HG03565 (cell line): Measurements from ENCODE around the gene SLC15A5.

Experiments used
- ATAC-seq: cut with Tn5 transposase; IDR thresholded peaks from one replicate; pipeline ENCODE4 v1.9.1; 2021; ENCODE audit warnings: mild to moderate bottlenecking, moderate library complexity; ENCODE audit not compliant: unreplicated experiment

The SLC15A5 gene, protein sequence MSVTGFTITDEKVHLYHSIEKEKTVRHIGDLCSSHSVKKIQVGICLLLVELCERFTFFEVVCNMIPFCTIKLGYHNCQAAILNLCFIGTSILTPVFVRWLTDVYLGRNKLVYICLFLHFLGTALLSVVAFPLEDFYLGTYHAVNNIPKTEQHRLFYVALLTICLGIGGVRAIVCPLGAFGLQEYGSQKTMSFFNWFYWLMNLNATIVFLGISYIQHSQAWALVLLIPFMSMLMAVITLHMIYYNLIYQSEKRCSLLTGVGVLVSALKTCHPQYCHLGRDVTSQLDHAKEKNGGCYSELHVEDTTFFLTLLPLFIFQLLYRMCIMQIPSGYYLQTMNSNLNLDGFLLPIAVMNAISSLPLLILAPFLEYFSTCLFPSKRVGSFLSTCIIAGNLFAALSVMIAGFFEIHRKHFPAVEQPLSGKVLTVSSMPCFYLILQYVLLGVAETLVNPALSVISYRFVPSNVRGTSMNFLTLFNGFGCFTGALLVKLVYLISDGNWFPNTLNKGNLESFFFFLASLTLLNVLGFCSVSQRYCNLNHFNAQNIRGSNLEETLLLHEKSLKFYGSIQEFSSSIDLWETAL

DNA sequence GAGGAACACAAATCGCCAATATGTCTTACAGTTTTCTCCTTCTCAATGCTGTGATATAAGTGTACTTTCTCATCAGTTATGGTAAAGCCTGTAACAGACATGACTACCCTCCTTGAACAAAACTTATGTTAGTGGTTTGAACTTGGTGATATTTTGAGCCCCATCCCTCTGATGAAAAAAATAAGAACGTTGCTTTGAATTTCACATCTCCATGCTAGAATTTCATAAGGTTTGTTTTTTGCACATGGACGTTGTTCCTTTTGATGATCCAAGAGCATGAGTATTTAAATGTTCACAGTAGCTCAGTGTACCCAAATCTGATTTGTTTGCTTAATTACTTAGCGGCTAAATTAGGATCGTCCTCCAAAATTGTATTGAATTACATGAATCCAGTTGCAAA is at the start of gene SLC15A5:
TSS of gene SLC15A5 (minus strand) at position 101 of the 400 bp plus-strand sequence. CDS start at position 101, 0 bp downstream.
- ATAC-seq: no peak

DNA sequence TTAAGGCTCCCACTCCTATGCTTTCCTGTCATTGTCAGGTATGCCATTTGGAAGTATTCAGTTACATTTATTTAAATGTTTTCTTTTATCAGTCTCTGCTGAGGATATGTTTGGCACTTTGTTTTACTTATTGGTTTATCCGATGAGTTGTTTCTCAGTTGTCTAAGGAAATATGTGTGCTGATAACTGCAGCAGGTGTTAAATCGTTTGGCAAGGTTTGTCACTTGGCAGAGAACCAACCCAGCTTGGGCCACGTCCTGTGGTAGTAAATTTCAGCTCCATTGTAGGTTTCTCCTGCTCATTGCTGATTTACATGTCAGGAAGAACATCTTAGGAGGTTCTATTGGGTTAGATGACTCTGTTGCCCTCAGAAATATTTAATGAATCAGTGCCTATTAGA is 47.9 kb upstream of the SLC15A5 start:
- no peak for ATAC-seq

DNA sequence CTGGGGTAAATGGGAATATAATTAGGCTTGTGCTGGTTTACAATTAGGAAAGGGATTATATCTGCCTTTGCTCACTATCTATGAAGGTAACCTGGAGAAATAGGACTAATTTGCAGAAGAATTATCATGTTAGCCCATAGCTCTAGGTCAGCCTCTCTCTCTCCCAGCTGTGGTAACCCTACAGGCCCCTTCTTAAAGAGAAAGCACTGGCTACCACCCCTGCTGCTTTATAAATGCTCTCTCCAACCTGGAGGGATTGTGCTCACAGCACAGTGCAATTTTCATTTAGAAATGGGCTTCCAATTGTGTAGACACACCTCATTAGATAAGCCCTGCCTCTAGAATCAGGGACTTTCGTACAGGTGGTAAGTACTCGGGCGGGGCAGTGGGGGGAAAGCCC is 47.3 kb upstream of the SLC15A5 start:
- ATAC-seq: no peak

DNA sequence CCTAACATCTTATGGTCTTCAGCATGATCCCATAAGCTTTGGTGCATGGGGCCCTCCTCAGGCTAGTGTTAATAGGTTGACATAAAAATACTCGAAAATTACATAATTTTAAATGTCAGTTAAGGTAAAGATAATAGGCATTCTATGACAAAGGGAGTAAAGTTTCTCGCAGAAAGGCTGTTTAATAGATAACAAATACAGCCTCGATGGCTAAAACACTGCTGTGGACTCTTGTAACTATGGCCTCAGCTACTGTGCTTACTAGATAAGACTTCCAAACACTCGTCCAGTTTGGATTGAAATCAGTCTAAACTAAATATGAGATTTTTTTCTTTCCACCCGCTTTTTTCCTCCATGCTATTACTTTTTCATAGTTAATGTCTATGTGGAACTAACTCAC is 46.8 kb upstream of the SLC15A5 start:
- no peak for ATAC-seq

DNA sequence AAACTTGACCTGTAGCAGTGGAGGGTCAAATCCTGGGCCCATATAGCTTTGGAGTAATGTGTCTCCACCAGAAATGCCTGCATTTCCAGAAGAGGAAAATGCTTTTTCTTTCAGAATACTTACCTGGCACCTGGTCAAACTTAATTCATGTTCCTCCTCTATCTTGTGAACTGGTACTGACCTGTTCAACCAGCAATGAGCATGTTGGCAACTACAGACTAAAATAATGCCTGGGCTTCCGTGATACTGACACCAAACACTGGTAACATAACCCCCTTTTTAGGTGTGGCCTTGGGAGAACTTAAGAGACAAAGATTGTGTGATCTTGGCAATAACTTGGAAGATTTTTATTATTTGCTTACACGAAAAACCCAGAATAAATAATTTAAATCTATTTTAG is 46.2 kb upstream of the SLC15A5 start:
- ATAC-seq: no peak

DNA sequence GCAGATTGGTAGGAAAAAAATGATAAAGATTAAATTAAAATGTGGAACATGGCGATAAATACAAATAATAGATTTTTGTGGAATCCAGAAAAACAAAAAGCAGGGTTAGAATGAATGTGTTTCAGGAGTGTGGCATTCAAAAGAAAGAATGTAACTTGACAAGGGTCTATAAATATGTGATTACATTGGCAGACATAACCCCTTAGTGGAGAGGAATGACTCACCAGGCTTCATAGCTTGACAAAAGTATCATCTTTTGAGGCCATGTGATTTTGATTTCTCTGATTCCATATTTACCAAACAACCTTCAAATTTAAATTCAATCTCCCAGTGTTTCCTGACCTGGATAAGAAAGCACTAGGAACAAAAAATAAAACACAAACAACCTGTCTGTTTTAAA is 45.5 kb upstream of the SLC15A5 start:
- no peak for ATAC-seq

DNA sequence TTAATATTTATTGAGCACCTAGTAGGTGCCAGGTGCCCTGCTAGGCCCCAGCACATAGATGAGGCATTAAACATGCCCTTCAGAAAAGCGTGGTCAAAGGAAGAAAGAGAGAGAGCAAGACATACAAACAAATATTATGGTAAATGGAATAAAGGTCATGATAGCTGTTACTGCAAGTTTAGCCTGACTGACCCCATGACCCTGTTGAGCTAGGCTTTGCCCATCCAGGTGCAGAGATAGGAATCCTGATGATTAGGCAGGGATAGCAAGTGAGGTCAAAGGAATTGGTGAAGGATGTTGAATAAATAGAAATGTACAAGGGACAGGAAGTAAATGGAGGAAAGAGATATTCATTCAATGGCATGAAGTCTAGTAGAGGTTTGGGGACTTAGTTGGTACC is 33.4 kb upstream of the SLC15A5 start:
- no peak for ATAC-seq

DNA sequence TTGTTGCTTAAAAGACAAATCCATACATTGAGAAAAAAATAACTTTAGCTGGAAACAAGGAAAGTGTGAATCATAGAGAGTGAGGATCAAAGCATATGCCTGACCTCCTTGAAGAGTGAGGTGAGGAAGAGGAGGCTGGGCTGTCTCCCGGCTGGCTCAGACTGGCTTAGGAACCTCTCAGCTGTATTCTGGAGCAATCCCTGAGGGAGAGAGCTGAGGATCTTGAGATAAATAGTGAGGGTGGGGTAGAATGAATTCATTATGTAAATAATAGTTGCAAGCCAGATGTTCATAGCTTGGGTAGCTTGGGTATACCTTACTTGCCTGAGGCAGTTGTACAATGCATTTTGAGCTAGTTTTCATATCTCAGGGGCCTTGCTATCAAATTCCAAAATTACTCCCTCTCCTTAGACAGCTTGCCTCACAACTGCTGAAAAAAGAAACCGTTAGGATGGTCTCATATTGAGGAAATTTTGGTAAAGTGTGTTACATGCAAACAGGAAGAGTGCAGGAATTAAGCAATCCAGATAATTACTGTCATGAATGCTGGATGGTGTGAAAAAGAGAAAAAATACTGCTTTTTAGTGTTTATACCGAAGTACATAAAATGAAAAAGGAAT is 30.5 kb upstream of the SLC15A5 start:
- no peak for ATAC-seq

DNA sequence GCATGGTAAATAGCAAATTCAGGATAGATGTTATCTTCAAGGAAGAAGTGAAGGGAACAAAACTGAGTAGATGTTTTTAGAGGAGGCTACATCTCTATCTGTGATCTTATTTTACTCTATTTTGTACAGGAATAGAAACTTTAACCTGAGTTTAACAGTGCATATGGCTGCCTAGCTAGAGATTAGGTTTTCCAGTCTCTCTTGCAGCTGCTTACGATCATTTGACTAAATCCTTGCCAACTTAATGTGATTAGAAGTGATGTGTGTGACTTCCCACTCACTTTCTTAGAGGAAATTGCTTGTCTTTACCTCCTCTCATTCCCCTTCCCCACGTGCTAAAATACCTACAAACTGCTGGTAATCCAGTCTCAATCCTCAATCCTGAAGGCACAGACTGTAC is 26.5 kb upstream of the SLC15A5 start:
- ATAC-seq: no peak

DNA sequence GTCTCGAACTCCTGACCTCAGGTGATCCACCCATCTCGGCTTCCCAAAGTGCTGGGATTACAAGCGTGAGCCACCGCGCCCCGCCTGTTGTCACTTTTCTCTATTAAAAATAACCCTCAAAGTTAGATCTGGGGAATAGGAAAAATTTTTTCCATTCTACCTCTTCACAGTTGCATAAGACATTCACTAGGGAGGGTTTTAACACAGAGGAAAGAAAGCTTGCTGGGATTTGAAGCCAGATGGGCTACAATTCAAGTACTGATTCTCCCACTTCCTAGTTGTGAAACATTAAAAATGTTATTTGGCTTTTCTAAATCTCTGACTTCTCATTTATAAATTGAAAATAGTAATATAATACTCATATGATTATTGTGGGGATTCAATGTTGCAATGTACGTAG is 23.3 kb upstream of the SLC15A5 start:
- no peak for ATAC-seq

DNA sequence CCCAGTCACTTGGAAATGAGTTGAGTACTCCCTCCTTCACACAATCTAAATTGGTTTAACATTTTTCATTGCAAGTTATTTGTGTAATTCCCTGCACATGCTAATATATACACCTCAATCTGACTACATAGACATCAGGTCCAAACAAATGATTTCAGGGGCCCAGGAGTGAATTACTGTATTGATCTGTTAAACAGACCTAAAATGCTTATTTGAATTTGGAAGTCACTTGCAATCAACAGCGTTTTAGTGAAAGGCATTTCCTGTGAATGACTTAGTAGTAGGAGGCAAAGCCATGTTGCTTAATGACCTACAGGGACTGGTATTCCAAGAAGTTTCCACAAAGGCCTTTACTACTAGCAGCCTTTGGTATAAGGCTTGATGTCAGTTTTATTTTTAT is 22.6 kb upstream of the SLC15A5 start:
- ATAC-seq: no peak

DNA sequence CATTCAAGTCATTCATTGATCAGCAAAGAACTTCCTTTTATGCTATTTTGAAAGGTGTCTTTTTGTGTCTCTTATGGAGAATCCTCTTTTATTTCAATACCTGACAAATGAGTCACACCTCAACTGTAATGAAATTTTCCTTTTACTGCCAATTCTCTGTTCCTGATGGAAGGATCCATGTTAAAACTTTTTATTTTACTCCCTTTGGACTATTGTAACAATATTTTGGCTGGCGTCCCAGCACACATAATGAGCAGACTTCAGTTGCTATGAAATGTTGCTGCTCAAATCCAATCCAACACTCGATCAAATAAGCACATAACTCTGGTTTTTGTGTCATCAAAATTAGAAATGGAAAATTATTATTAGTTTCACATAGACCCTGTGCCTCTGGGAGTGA is 21.9 kb upstream of the SLC15A5 start:
- ATAC-seq: no peak

DNA sequence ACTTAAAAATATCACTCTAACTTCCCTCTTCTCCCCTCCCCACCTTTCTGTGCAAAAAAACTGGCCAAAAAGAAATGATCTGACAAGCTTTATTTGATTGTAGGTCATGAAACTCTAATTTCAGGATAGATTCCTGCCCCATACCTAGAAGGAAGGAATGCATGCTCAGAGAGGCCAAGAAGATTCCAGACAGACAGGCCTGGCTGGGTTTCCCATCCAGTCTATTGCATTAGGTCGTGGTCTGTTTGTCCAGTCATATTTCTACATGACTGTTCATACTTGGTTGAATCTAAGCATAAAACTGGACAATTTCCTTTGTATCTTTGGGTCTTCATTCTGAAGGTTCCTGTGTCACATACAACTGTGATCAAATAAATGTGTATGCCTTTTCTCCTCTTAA is 20.0 kb upstream of the SLC15A5 start:
- ATAC-seq: no peak

DNA sequence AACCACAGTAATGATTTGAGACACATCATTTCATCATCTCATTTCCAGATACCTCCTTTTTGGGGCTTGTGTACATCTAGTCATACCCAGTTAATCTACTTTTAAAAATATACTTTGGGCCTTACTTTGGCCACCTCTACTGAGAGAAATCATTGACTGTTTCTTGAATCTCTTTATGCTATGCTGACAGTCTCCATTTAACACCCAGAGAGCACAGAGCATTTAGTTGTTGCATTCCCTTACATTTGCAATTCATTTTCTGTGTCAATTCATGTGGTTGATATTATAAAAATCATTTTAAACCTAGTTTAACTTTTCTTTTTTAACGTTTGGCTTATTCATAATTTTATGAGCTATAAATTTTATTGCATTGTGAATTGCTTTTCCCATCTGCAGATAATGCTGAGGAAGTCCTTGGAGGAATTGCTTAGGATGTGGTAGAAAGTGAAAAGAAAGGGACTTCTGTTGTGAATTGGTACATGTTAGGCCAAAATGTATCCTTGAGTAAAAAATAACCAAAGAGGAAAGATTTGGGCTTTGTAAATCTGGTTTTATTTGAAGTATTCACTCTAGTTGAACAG is 17.0 kb upstream of the SLC15A5 start:
- no peak for ATAC-seq

DNA sequence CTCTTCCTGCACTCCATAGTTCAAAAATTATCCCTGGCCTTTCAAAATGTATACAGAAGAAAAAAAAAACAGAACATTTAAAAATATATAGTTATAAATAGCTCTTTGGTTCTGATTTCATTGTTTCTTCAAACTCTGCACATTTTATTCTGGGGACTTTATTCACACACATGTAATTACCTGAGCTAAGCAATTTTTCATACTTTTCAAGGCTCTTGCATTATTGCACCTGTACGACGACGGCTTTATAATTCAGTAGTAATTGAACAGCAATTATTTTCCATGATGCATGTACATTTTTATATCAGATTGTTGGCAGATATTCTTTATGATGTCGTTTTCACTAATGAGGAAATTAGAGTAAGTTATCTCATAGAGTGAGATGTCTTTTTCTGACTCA is 13.5 kb upstream of the SLC15A5 start:
- ATAC-seq: no peak

DNA sequence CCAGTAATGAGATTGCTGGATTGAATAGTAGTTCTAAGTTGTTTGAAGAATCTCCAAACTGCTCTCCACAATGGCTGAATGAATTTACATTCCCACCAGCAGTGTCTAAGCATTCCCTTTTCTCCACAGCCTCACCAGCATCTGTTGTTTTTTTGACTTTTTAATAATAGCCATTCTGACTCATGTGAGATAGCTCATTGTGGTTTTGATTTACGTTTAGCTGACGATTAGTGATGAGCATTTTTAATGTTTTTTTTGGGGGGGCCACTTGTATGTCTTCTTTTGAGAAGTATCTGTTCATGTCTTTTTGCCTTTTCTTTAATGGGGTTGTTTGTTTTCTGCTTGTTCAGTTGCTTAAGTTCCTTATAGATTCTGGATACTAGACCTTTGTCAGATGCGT is 8.1 kb upstream of the SLC15A5 start:
- ATAC-seq: no peak

DNA sequence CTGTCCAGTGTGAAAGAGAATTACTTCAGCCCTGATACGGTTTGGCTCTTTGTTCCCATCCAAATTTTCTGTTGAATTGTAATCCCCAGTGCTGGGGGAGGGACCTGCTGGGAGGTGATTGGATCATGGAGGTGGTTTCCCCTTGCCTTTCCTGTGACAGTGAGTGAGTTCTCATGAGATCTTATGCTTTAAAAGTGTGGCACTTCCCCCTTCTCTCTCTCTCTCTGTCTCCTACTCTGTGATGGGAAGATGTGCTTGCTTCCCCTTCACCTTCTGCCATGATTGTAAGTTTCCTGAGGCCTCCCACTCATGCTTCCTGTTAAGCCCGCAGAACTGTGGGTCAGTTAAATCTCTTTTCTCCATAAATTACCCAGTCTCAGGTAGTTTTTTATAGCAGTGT is 5.5 kb upstream of the SLC15A5 start:
- no peak for ATAC-seq

DNA sequence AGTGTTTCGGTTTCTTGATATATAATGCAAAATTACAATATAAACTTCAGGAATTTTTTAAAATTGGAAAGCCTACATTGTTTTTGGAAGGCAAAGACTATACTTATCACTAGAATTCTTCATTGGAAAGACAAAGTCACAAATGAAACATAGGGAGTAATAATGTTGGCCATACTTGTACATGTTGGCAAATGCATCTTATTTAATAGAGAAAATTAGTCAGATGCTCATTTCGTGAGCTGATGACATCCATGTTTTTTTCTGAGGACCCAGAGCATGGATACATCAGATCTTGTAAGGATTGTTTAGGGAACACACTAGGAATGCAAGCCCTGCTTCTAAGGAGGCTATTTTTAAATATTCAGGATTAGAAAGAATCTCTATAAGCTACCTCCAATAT is 4.6 kb upstream of the SLC15A5 start:
- no peak for ATAC-seq

DNA sequence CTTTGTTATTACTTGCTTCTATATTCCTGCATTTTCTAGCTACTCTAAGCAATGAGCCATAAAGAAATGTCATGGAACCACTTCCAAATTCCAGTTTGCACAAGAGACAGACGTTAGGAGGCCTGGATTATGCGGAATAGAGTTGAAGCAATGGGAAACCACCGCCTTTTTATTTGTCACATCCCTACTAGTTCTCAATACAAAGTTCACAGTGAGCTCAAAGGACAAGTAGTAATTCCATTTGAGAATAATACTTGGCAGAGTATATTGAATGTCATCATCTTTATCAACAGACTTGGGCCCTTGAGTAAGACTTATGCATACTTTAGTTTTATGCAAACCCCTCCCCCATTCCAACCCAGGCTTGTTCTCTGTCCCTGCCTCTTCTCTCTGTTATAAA is 3.7 kb upstream of the SLC15A5 start:
- ATAC-seq: no peak

DNA sequence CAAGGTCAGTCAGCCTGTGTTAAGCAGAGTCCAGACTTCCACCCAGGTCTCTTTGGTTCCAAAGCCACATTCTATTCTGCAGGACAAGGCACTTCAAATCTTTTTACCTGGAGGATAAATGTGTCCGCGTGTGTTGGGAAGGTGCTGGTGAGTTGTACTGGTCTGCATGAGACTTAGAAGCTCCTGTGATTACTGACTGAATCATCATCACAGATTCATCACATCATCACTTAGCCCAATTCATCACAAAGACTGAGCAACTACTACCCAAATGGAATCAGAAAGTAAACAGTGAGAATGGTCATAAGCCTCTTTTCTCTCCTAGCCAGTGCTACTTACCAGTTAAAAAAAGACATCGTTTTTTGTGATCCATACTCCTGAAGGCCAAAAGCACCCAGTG is 5.3 kb downstream of the SLC15A5 start:
- no peak for ATAC-seq

DNA sequence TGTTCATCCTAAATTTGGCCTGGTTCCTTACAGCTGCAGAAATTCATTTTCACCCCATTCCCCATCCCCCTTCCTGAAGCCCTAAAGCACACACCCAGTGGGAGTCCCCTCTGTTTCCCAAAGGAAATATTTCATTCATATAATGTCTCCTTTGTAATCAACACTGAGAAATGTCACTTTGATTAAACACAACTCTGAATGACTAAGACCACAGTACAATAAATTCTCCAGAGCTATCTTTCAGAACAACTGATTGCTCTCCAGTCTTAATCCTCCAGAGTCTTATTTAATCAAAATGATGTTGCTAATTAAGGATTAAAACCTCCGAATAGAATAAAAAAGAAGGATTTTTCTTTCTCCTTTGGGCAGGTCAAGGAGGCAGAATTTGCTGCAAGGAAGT is 6.4 kb downstream of the SLC15A5 start:
- ATAC-seq: no peak

DNA sequence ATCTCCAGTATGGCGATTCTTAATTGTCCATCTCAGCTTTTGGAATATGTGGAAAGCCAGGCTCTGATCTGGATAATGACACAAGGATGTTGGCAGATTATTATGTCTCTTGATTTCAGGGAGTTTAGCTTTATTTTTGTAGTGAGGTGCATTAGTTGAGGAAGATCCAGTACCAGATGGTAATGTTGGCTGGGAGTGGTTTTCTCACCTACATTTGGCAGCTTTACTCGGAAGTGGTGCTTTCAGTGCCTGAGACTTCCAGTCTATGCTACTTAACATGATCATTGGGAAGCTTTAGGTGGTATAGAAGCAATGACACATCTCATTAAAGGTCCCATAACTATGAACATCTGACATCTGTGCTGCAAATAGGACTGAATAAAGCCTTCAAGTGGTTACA is 7.5 kb downstream of the SLC15A5 start:
- no peak for ATAC-seq
